OCI-LY1 (cell line): ENCODE data around the gene TMIGD1.

Source experiments
- EZH2 ChIP-seq: fragments of 200-600 bp; sonication (generic), shearing (Covaris generic); IDR thresholded peaks from 2 replicates; pipeline ENCODE4 v1.8.0; 2017; ENCODE audit warnings: borderline replicate concordance, mixed run types, mild to moderate bottlenecking, antibody characterized with exemption, low read length, moderate library complexity, mixed read lengths
- TF ChIP-seq, protein P1 (sequence below): fragments of 200-600 bp; sonication (generic), shearing (Covaris generic); IDR thresholded peaks from 2 replicates; pipeline ENCODE4 v1.5.1; 2017; ENCODE audit warnings: mild to moderate bottlenecking, antibody characterized with exemption, low read length, moderate library complexity, mixed read lengths

DNA sequence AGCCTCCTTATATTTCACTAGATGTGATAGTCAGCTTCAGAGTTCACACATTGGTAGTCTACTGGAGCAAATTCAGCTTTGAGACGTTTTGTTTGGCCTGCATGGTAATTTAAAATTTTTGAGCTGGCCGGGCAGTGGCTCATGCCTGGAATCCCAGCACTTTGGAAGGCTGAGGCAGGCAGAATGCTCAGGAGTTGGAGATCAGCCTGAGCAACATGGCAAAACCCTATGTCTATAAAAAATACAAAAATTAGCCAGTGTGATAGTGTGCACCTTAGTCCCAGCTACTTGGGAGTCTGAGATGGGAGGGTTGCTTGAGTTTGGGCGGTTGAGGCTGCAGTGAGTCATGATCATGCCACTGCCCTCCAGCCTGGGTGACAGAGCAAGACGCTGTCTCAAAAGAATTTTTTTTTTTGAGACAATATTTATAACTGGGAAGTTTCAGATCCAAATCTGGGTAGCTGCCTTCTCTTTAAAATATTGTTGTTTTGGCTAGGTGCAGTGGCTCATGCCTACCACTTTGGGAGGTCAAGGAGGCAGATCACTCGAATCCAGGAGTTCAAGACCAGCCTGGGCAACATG lies 37.3 kb downstream of the TMIGD1 start:
- TF ChIP-seq, protein P1, sequence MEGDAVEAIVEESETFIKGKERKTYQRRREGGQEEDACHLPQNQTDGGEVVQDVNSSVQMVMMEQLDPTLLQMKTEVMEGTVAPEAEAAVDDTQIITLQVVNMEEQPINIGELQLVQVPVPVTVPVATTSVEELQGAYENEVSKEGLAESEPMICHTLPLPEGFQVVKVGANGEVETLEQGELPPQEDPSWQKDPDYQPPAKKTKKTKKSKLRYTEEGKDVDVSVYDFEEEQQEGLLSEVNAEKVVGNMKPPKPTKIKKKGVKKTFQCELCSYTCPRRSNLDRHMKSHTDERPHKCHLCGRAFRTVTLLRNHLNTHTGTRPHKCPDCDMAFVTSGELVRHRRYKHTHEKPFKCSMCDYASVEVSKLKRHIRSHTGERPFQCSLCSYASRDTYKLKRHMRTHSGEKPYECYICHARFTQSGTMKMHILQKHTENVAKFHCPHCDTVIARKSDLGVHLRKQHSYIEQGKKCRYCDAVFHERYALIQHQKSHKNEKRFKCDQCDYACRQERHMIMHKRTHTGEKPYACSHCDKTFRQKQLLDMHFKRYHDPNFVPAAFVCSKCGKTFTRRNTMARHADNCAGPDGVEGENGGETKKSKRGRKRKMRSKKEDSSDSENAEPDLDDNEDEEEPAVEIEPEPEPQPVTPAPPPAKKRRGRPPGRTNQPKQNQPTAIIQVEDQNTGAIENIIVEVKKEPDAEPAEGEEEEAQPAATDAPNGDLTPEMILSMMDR = no peak
- no peak for TF ChIP-seq EZH2
